GM19372 (cell line): Measurements from ENCODE around the gene TULP4.

Experiments used
- ATAC-seq: cut with Tn5 transposase; IDR thresholded peaks from one replicate; pipeline ENCODE4 v1.9.1; 2021; ENCODE audit warnings: mild to moderate bottlenecking, low read depth, moderate library complexity; ENCODE audit not compliant: unreplicated experiment

TULP4 gene

GRCh38 chr6:158312165-158312564 lies at the start of gene TULP4:
TULP4 (plus strand) TSS chr6:158312465; CDS start chr6:158314017, 1,552 bp downstream.
- no peak for ATAC-seq

GRCh38 chr6:158262755-158263154 lies 49.5 kb upstream of the TULP4 start:
- no peak for ATAC-seq

- ATAC-seq = no peak
Observed at GRCh38 chr6:158264180-158264579, 48.1 kb upstream of the TULP4 start.

GRCh38 chr6:158266131-158266530 lies 46.1 kb upstream of the TULP4 start:
- ATAC-seq = no peak

GRCh38 chr6:158268361-158269147 lies 43.7 kb upstream of the TULP4 start:
- no peak for ATAC-seq

- ATAC-seq = no peak
Observed at GRCh38 chr6:158269657-158270056, 42.6 kb upstream of the TULP4 start.

- ATAC-seq = peak; percentile 6
Observed at GRCh38 chr6:158270389-158271127, 41.7 kb upstream of the TULP4 start.

GRCh38 chr6:158272324-158272723 lies 39.9 kb upstream of the TULP4 start:
- no peak for ATAC-seq

GRCh38 chr6:158278004-158278403 lies 34.3 kb upstream of the TULP4 start:
- ATAC-seq = no peak

- ATAC-seq = no peak
Observed at GRCh38 chr6:158279615-158280014, 32.6 kb upstream of the TULP4 start.

GRCh38 chr6:158283304-158283980 lies 28.8 kb upstream of the TULP4 start:
- ATAC-seq = no peak

- ATAC-seq = no peak
Observed at GRCh38 chr6:158284007-158284875, 28.0 kb upstream of the TULP4 start.

GRCh38 chr6:158284876-158285655 lies 27.2 kb upstream of the TULP4 start:
- ATAC-seq = no peak

- no peak for ATAC-seq
Observed at GRCh38 chr6:158285656-158286021, 26.6 kb upstream of the TULP4 start.

- ATAC-seq = no peak
Observed at GRCh38 chr6:158286413-158286812, 25.9 kb upstream of the TULP4 start.

- no peak for ATAC-seq
Observed at GRCh38 chr6:158287047-158287446, 25.2 kb upstream of the TULP4 start.

GRCh38 chr6:158290040-158290439 lies 22.2 kb upstream of the TULP4 start:
- ATAC-seq = peak; percentile 62

- peak; percentile 79 for ATAC-seq
Observed at GRCh38 chr6:158290659-158291058, 21.6 kb upstream of the TULP4 start.

GRCh38 chr6:158292016-158292415 lies 20.2 kb upstream of the TULP4 start:
- ATAC-seq = no peak

- no peak for ATAC-seq
Observed at GRCh38 chr6:158293122-158293521, 19.1 kb upstream of the TULP4 start.
